MM.1S (cell line): ENCODE results near the gene PSMB5.

Source experiments
- EZH2 ChIP-seq: fragments of 300-600 bp; sonication (generic); optimal IDR thresholded peaks from 2 replicates; pipeline ENCODE3; 2017; ENCODE audit warnings: low read depth, mild to moderate bottlenecking, antibody characterized with exemption, low read length, mixed read lengths
- TF ChIP-seq, protein P1 (sequence below): fragments of 300-600 bp; sonication (generic); IDR thresholded peaks from 2 replicates; pipeline ENCODE4 v1.5.1; 2016; ENCODE audit warnings: antibody characterized with exemption, low read length, mixed read lengths

- TF ChIP-seq, protein P1, sequence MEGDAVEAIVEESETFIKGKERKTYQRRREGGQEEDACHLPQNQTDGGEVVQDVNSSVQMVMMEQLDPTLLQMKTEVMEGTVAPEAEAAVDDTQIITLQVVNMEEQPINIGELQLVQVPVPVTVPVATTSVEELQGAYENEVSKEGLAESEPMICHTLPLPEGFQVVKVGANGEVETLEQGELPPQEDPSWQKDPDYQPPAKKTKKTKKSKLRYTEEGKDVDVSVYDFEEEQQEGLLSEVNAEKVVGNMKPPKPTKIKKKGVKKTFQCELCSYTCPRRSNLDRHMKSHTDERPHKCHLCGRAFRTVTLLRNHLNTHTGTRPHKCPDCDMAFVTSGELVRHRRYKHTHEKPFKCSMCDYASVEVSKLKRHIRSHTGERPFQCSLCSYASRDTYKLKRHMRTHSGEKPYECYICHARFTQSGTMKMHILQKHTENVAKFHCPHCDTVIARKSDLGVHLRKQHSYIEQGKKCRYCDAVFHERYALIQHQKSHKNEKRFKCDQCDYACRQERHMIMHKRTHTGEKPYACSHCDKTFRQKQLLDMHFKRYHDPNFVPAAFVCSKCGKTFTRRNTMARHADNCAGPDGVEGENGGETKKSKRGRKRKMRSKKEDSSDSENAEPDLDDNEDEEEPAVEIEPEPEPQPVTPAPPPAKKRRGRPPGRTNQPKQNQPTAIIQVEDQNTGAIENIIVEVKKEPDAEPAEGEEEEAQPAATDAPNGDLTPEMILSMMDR, result no peak
- TF ChIP-seq EZH2, result no peak
Measured at GRCh38 chr14:23056956-23057756, 22.5 kb upstream of the PSMB5 start, which contains the start of gene CDH24.
